Fibroblast of skin of abdomen (primary cell): ENCODE data around the gene SIAH1. TPM values are rescaled to one million over a fixed set of nuclear protein-coding genes. Genes with fewer than 3 reads are reported as not detected.
"Not testable (repeated sequence)": the region's sequence is repeated elsewhere in the genome, so short reads cannot be mapped to it uniquely, and the experiment has no call there.

ENCODE experiments used
- DNase-seq: peaks from one replicate; pipeline ENCODE4 v3.0.0-alpha.2; 2013
- polyA plus RNA-seq, 2 experiments: library from polyadenylated mRNA; unstranded; fragments of 120-200 nt; gene quantifications; one replicate each; pipeline ENCODE4 v1.2.1, GENCODE V29; 2013; ENCODE audit not compliant: insufficient read length in 2 of 2

Gene SIAH1
- polyA plus RNA-seq (2013, experiment 1 of 2; ENCODE audit: insufficient read length) = 26.0 TPM
- polyA plus RNA-seq (2013, experiment 2 of 2; ENCODE audit: insufficient read length) = 26.7 TPM

GRCh38 chr16:48385253-48386150, at the start of gene SIAH1:
SIAH1 (minus strand) TSS chr16:48385413; CDS start chr16:48362428, 22,985 bp downstream.
- peak; percentile 89 for DNase-seq

GRCh38 chr16:48434653-48435317, 49.6 kb upstream of the SIAH1 start:
- DNase-seq = peak; percentile 12

- no peak for DNase-seq
Measured at GRCh38 chr16:48433850-48434530, 48.8 kb upstream of the SIAH1 start.

GRCh38 chr16:48433116-48433849, 48.1 kb upstream of the SIAH1 start:
- no peak for DNase-seq

GRCh38 chr16:48432136-48432535, 46.9 kb upstream of the SIAH1 start:
- DNase-seq = no peak

- no peak for DNase-seq
Measured at GRCh38 chr16:48430890-48431289, 45.7 kb upstream of the SIAH1 start.

- DNase-seq = peak; percentile 50
Measured at GRCh38 chr16:48426244-48427141, 41.3 kb upstream of the SIAH1 start.

GRCh38 chr16:48422537-48422936, 37.3 kb upstream of the SIAH1 start:
- DNase-seq = no peak

GRCh38 chr16:48421741-48422140, 36.5 kb upstream of the SIAH1 start:
- no peak for DNase-seq

- no peak for DNase-seq
Measured at GRCh38 chr16:48420437-48420836, 35.2 kb upstream of the SIAH1 start.

GRCh38 chr16:48416617-48417016, 31.4 kb upstream of the SIAH1 start:
- not testable (repeated sequence) for DNase-seq

- no peak for DNase-seq
Measured at GRCh38 chr16:48413272-48413671, 28.1 kb upstream of the SIAH1 start.

- peak; percentile 87 for DNase-seq
Measured at GRCh38 chr16:48409839-48410632, 24.8 kb upstream of the SIAH1 start.

GRCh38 chr16:48408688-48409087, 23.5 kb upstream of the SIAH1 start:
- DNase-seq = peak; percentile 90

- no peak for DNase-seq
Measured at GRCh38 chr16:48405907-48406306, 20.7 kb upstream of the SIAH1 start.

GRCh38 chr16:48405153-48405552, 19.9 kb upstream of the SIAH1 start:
- no peak for DNase-seq

GRCh38 chr16:48402547-48402946, 17.3 kb upstream of the SIAH1 start:
- not testable (repeated sequence) for DNase-seq

- DNase-seq = no peak
Measured at GRCh38 chr16:48395375-48395774, 10.2 kb upstream of the SIAH1 start.

- peak; percentile 26 for DNase-seq
Measured at GRCh38 chr16:48394355-48394703, 9.1 kb upstream of the SIAH1 start.
